ENCODE measurements around the gene GLYR1.

- TF ChIP-seq POLR2A (IDR thresholded peaks at IDR 0.05; ENCODE audit: low read length), result no peak
- no peak for TF ChIP-seq GATA1 (IDR thresholded peaks at IDR 0.05; ENCODE audit: low read depth, low read length)
Observed at GRCh38 chr16:4780235-4780634, 66.9 kb downstream of the GLYR1 start.

Data from erythroblast (primary cell).